ENCODE data around the gene GOLGA3. TPM values are rescaled to one million over a fixed set of nuclear protein-coding genes. Genes with fewer than 3 reads are reported as not detected.

Gene GOLGA3
- total and polyA plus RNA-seq, 5 donors from 2014 or later, result 2.0 to 46.4 (median 4.1) TPM

GRCh38 chr12:132719141-132719953 is 109.3 kb downstream of the GOLGA3 start:
- H3K27ac Mint-ChIP-seq, result peak overlapping the region in 1 of 3 donors; percentile 60
- Histone ChIP-seq H3K4me3 (ENCODE audit: low read depth, low read length) (no peak overlapping the region), H3K4me1 (ENCODE audit: control insufficient read depth, insufficient read depth, low read length, poor library complexity, severe bottlenecking) (no peaks in the 10 kb centered on the region), H3K9me3 (ENCODE audit: control insufficient read depth in 2 of 2, low read length in 2 of 2) (no peaks in the 10 kb centered on the region), H3K27me3 (ENCODE audit: control insufficient read depth, insufficient read depth, low read length) (no peaks in the 10 kb centered on the region), H3K36me3 (ENCODE audit: control insufficient read depth, insufficient read depth, low read length) (peaks cover 55% of the 10 kb centered on the region), H3K27ac (ENCODE audit: insufficient read depth, low read length, poor library complexity, severe bottlenecking) (no peak overlapping the region)
- peak overlapping the region in 1 of 4 donors; percentile 15 for H3K4me3 Mint-ChIP-seq
- H3K9me3 Mint-ChIP-seq, result no peaks in the 10 kb centered on the region
- ATAC-seq (ENCODE audit: low read depth in 2 of 2), result no peak
- H3K36me3 Mint-ChIP-seq, result peaks cover 17% of the 10 kb centered on the region
- H3K4me1 Mint-ChIP-seq, result peaks cover 0 to 3% (median 1%) of the 10 kb centered on the region in 4 donors
- H3K27me3 Mint-ChIP-seq, result no peaks in the 10 kb centered on the region
- no peak for DNase-seq

Other genes starting within 250 kb of the GOLGA3 start
- gene LRCOL1, start 218.3 kb downstream of the GOLGA3 start, total RNA-seq, result not detected
- not detected for gene LRCOL1, start 218.3 kb downstream of the GOLGA3 start, polyA plus RNA-seq
- gene P2RX2, start 210.1 kb downstream of the GOLGA3 start, total RNA-seq, result not detected
- not detected for gene P2RX2, start 210.1 kb downstream of the GOLGA3 start, polyA plus RNA-seq
- gene POLE, start 141.5 kb downstream of the GOLGA3 start, total RNA-seq, result 51.1 TPM
- gene POLE, start 141.5 kb downstream of the GOLGA3 start, polyA plus RNA-seq, result 1 to 10 TPM; 2.4 to 4.1 (median 3.3) TPM
- 3.5 TPM for gene PXMP2, start 141.3 kb downstream of the GOLGA3 start, total RNA-seq
- 10 to 100 TPM; 12.6 to 20.3 (median 16.3) TPM for gene PXMP2, start 141.3 kb downstream of the GOLGA3 start, polyA plus RNA-seq
- gene PGAM5, start 118.0 kb downstream of the GOLGA3 start, total RNA-seq, result 25.3 TPM
- 10 to 100 TPM; 17.5 to 19.6 (median 19.3) TPM for gene PGAM5, start 118.0 kb downstream of the GOLGA3 start, polyA plus RNA-seq
- 91.6 TPM for gene ANKLE2, start 67.0 kb downstream of the GOLGA3 start, total RNA-seq
- gene ANKLE2, start 67.0 kb downstream of the GOLGA3 start, polyA plus RNA-seq, result 10 to 100 TPM; 20.5 to 25.9 (median 25.3) TPM
- 118 TPM for gene CHFR, start 58.7 kb upstream of the GOLGA3 start, total RNA-seq
- gene CHFR, start 58.7 kb upstream of the GOLGA3 start, polyA plus RNA-seq, result 10 to 100 TPM; 24.3 to 43.3 (median 37.4) TPM
- 3.1 TPM for gene ZNF605, start 127.4 kb upstream of the GOLGA3 start, total RNA-seq
- 1 to 10 TPM in 3 of 4 donors, under 1 TPM in 1; 0.83 to 2.6 (median 1.7) TPM for gene ZNF605, start 127.4 kb upstream of the GOLGA3 start, polyA plus RNA-seq
- gene ZNF26, start 157.5 kb upstream of the GOLGA3 start, total RNA-seq, result 29.6 TPM
- 10 to 100 TPM in 2 of 4 donors, 1 to 10 TPM in 2; 6.9 to 16.2 (median 12.3) TPM for gene ZNF26, start 157.5 kb upstream of the GOLGA3 start, polyA plus RNA-seq
- gene ZNF84, start 208.6 kb upstream of the GOLGA3 start, total RNA-seq, result 20.2 TPM
- gene ZNF84, start 208.6 kb upstream of the GOLGA3 start, polyA plus RNA-seq, result 10 to 100 TPM; 11.6 to 16.5 (median 14.0) TPM

All from CD4-positive, CD25-positive, alpha-beta regulatory T cell (primary cell).